Neural progenitor cell (in vitro differentiated cells): ENCODE results near the gene RRN3. TPM values are rescaled to one million over a fixed set of nuclear protein-coding genes. Genes with fewer than 3 reads are reported as not detected.
"Not testable (repeated sequence)": the region's sequence is repeated elsewhere in the genome, so short reads cannot be mapped to it uniquely, and the experiment has no call there.

Source experiments
- DNase-seq: peaks from one replicate; pipeline ENCODE4 v3.0.0-alpha.2; 2016; ENCODE audit warnings: low spot score
- H2AFZ ChIP-seq: fragments of 200-600 bp; sonication (generic); replicated peaks from 2 replicates; pipeline ENCODE4 v1.6.1; 2016; ENCODE audit warnings: antibody characterized with exemption
- H3F3A ChIP-seq: fragments of 200-600 bp; sonication (generic); 2 replicates; pipeline ENCODE4 v1.6.1; 2016; ENCODE audit warnings: antibody characterized with exemption, low read depth
- H3K27ac ChIP-seq: fragments of 200-600 bp; sonication (generic); 2 replicates; pipeline ENCODE4 v1.5.1; 2016; ENCODE audit warnings: mild to moderate bottlenecking
- H3K27me3 ChIP-seq: fragments of 200-600 bp; sonication (generic); 2 replicates; pipeline ENCODE4 v1.6.1; 2016; ENCODE audit warnings: mild to moderate bottlenecking, moderate library complexity
- H3K36me3 ChIP-seq: fragments of 200-600 bp; sonication (generic); 2 replicates; pipeline ENCODE4 v1.5.1; 2016
- H3K4me1 ChIP-seq: fragments of 200-600 bp; sonication (generic); 2 replicates; pipeline ENCODE4 v1.6.1; 2016; ENCODE audit warnings: mixed run types
- H3K4me2 ChIP-seq: fragments of 200-600 bp; sonication (generic); 2 replicates; pipeline ENCODE4 v1.6.1; 2016
- H3K4me3 ChIP-seq: fragments of 200-600 bp; sonication (generic); 2 replicates; pipeline ENCODE4 v1.5.1; 2016
- H3K79me2 ChIP-seq: fragments of 200-600 bp; sonication (generic); 2 replicates; pipeline ENCODE4 v1.6.1; 2016; ENCODE audit warnings: low read depth
- H3K9ac ChIP-seq: fragments of 200-600 bp; sonication (generic); 2 replicates; pipeline ENCODE4 v1.6.1; 2016
- H3K9me3 ChIP-seq: fragments of 200-600 bp; sonication (generic); 2 replicates; pipeline ENCODE4 v1.5.1; 2016; ENCODE audit warnings: low read depth
- H4K20me1 ChIP-seq: fragments of 200-600 bp; sonication (generic); 2 replicates; pipeline ENCODE4 v1.6.1; 2016; ENCODE audit warnings: low read depth
- H3K27ac Mint-ChIP-seq: 3 replicates; pipeline ENCODE4 v1.8.0; 2021; ENCODE audit warnings: mixed read lengths
- H3K27me3 Mint-ChIP-seq: 2 replicates; pipeline ENCODE4 v1.8.0; 2022; ENCODE audit warnings: low read depth, mild to moderate bottlenecking, inconsistent platforms, moderate library complexity, mixed read lengths; ENCODE audit not compliant: insufficient read depth
- H3K36me3 Mint-ChIP-seq: 3 replicates; pipeline ENCODE4 v1.8.0; 2021; ENCODE audit warnings: mixed read lengths
- H3K4me1 Mint-ChIP-seq: 3 replicates; pipeline ENCODE4 v1.8.0; 2021; ENCODE audit warnings: mixed read lengths
- H3K4me3 Mint-ChIP-seq: 3 replicates; pipeline ENCODE4 v1.8.0; 2021; ENCODE audit warnings: mild to moderate bottlenecking, moderate library complexity, mixed read lengths
- H3K9me3 Mint-ChIP-seq: 3 replicates; pipeline ENCODE4 v1.8.0; 2020; ENCODE audit warnings: mixed read lengths
- total RNA-seq: library from RNA; depleted of rRNA; stranded (reverse); fragments of >200 nt; gene quantifications from 2 replicates; pipeline ENCODE4 v1.2.3, GENCODE V29; 2015; ENCODE audit warnings: low replicate concordance

RRN3 gene, protein sequence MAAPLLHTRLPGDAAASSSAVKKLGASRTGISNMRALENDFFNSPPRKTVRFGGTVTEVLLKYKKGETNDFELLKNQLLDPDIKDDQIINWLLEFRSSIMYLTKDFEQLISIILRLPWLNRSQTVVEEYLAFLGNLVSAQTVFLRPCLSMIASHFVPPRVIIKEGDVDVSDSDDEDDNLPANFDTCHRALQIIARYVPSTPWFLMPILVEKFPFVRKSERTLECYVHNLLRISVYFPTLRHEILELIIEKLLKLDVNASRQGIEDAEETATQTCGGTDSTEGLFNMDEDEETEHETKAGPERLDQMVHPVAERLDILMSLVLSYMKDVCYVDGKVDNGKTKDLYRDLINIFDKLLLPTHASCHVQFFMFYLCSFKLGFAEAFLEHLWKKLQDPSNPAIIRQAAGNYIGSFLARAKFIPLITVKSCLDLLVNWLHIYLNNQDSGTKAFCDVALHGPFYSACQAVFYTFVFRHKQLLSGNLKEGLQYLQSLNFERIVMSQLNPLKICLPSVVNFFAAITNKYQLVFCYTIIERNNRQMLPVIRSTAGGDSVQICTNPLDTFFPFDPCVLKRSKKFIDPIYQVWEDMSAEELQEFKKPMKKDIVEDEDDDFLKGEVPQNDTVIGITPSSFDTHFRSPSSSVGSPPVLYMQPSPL
- 34.4 and 39.1 TPM in 2 replicates for total RNA-seq

DNA sequence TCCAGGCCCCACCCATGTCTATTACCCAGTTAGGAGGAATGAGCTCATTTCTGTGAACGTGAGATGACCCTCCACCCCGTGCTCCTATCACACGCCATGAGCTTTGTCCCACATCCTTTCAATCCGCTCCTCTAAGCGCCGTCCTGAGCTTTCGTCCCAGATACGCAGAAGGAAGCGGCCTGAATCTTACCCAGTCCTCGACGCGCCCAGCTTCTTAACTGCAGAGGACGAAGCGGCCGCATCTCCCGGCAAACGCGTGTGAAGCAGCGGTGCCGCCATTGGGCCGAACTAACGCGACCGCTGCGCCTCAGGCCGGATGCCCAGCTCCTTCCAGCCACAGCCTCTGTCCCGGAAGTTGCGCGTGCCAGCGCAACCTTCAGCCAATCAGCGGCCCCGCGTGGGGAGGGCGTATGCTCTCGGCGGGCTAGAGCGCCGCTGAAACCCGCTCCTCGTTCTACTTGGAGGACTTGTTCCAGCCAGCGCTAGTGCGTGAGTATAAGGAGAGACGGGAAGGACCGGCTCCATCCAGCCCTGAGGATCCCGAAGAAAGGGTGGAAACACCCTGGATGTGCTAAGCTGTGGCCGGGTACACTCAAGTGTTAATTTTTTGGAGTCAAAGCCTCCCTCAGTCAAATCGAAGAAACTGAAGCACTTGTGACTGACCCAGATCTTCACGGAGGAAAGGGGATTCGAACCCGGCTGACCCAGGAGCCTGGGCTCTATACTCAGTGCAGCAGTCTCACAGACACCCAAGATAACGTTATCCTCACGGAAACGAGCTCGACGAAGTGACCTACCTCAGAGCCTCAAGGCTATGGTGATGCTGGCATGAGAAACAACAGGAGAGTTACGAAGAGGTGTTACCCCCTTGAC is at the start of gene RRN3:
RRN3 (minus strand) TSS at position 318 of the 873 bp plus-strand sequence; CDS start at position 279, 39 bp downstream.
- not testable (repeated sequence) for H3K27ac ChIP-seq, H3K9me3 Mint-ChIP-seq, H3K36me3 ChIP-seq, H3K27me3 ChIP-seq, H3K36me3 Mint-ChIP-seq, H4K20me1 ChIP-seq, H3K9me3 ChIP-seq, H3K4me1 ChIP-seq, H3K27me3 Mint-ChIP-seq, H3F3A ChIP-seq
- peak within 1 kb of the TSS; percentile 61 for H3K4me3 ChIP-seq
- peak; percentile 94 for DNase-seq
- peak within 1 kb of the TSS; percentile 59 for H2AFZ ChIP-seq
- peak within 1 kb of the TSS; percentile 78 for H3K9ac ChIP-seq
- peaks cover 10% of the 10 kb centered on the region for H3K4me1 Mint-ChIP-seq
- peak within 1 kb of the TSS; percentile 98 for H3K27ac Mint-ChIP-seq
- peak within 1 kb of the TSS; percentile 99 for H3K4me2 ChIP-seq
- H3K79me2 ChIP-seq, result peaks cover 42% of the 10 kb centered on the region
- peak within 1 kb of the TSS; percentile 99 for H3K4me3 Mint-ChIP-seq

GRCh38 chr16:15143601-15144091 is 49.6 kb upstream of the RRN3 start:
- H3K9me3 Mint-ChIP-seq, H2AFZ ChIP-seq, H3K4me3 ChIP-seq, H3F3A ChIP-seq, H3K9me3 ChIP-seq, H3K27ac Mint-ChIP-seq, H3K9ac ChIP-seq, H3K27ac ChIP-seq, H3K27me3 Mint-ChIP-seq, H3K27me3 ChIP-seq, H3K36me3 Mint-ChIP-seq, H3K4me3 Mint-ChIP-seq, H3K36me3 ChIP-seq, DNase-seq: not testable (repeated sequence)
- H3K4me1 Mint-ChIP-seq, result peaks cover 13% of the 10 kb centered on the region
- Histone ChIP-seq H3K79me2 (peaks cover 51% of the 10 kb centered on the region), H3K4me2 (peak overlapping the region; percentile 71), H4K20me1 (peaks cover 36% of the 10 kb centered on the region), H3K4me1 (peaks cover 21% of the 10 kb centered on the region)

DNA sequence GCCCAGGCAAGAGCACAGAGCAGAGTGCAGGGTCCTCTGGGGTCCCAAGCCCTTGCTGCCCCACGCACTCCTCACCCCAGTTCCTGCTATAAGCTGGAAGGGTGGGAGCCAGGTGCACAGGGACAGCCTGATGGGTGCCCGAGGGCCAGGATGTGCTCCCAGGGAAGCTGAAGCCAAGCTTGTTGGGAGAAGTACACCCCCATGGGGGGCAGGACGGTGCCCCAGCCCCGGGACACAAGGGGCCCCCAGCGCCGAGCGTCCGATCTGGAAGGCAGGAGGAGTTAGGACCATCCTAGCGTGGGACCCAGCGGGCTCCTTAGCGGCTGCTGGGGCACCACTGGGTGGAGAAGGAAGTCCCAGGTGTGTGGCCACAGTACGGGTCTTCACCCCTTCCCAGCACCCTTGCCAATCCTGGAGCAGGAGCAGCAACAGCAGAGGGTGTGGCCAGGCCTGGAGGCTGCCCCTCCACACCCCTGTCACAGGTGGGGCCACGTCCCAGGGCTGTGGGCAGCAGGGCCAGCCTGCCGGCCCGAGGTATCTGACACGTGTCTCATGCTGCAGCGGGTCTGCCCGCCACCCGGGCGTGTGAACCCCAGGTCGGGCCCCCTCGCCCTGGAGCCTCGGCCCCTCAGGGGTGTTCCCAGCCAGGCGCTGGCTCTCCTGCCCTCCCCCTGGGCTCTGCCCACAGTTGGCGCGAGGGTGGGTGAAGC is 49.0 kb upstream of the RRN3 start:
- H3K27ac Mint-ChIP-seq, H3K4me3 ChIP-seq, H3K4me3 Mint-ChIP-seq, H2AFZ ChIP-seq, H3K27me3 Mint-ChIP-seq, H3K27me3 ChIP-seq, H3K27ac ChIP-seq, H3K4me2 ChIP-seq, H3K9ac ChIP-seq, DNase-seq, H3K9me3 ChIP-seq, H3F3A ChIP-seq, H3K9me3 Mint-ChIP-seq, H3K36me3 ChIP-seq, H3K36me3 Mint-ChIP-seq: not testable (repeated sequence)
- H3K4me1 Mint-ChIP-seq, result peaks cover 13% of the 10 kb centered on the region
- peaks cover 36% of the 10 kb centered on the region for H4K20me1 ChIP-seq
- H3K79me2 ChIP-seq, result peaks cover 51% of the 10 kb centered on the region
- peaks cover 21% of the 10 kb centered on the region for H3K4me1 ChIP-seq

DNA sequence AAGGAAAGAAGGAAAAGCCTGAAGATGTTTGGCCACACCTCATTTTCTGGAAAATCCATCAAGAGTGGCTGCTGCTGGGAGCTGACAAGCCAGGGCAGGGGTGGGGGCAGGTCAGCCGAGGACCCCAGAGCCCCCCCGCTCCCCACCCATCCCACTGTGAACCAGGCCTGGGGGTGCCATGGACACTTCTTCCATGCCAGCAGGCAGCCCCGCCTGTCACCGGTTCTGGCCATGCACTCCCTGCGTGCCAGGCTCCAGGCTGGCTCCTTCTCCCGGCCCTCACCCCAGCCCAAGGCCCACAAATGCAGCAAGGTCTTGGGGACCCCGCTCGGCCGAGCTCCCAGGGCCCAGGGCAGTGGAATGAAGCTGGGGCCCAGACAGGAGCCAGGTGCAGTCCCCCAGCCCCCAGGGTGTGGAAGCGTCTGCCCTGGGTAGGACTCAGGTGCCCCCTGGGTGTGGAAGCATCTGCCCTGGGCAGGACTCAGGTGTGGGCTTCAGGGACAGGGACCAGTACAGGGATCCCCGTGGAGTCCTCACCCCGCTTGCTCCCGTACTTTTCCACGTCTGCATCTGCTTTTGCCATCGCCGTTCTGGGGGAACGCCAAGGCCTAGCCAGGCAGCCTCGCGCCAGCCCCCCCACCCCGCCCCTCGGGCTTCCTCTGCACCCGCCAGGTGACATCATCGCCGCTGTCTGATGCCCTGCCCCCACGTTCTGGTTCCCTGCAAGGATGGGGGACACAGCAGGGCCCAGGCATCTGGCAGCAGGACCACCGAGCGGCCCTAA is 48.2 kb upstream of the RRN3 start:
- Histone ChIP-seq H3K4me1 (peaks cover 17% of the 10 kb centered on the region), H3K79me2 (peaks cover 45% of the 10 kb centered on the region), H4K20me1 (peaks cover 31% of the 10 kb centered on the region)
- not testable (repeated sequence) for H3K4me3 ChIP-seq, H3K36me3 ChIP-seq, H3K4me2 ChIP-seq, DNase-seq, H3K36me3 Mint-ChIP-seq, H3K4me3 Mint-ChIP-seq, H2AFZ ChIP-seq, H3K9me3 Mint-ChIP-seq, H3K27ac ChIP-seq, H3K9ac ChIP-seq, H3K9me3 ChIP-seq, H3K27me3 Mint-ChIP-seq, H3K27me3 ChIP-seq, H3K27ac Mint-ChIP-seq, H3F3A ChIP-seq
- peaks cover 13% of the 10 kb centered on the region for H3K4me1 Mint-ChIP-seq
